Measurements from ENCODE around the gene SCARB1. TPM values are rescaled to one million over a fixed set of nuclear protein-coding genes. Genes with fewer than 3 reads are reported as not detected.

Gene SCARB1
- total and polyA plus RNA-seq, 2 of the 13 experiments (the other 11 are each of a cell fraction or from before 2014, with no cell fraction given), result 63.4 to 160 TPM

GRCh38 chr12:124851342-124851741 lies 12.3 kb downstream of the SCARB1 start (continued):
- TF ChIP-seq PAXIP1 (CRISPR knock-in tag; conservative IDR thresholded peaks at IDR 0.05) (0 out of 2 replicates have a peak, but pooled peaks have one; percentile 17), ZFYVE20 (CRISPR knock-in tag; IDR thresholded peaks at IDR 0.05; ENCODE audit: borderline replicate concordance, low read depth) (no peak), GPBP1L1 (CRISPR knock-in tag; IDR thresholded peaks at IDR 0.05) (no peak), HOXA3 (CRISPR knock-in tag; IDR thresholded peaks at IDR 0.05) (peak; percentile 22; the same call in 1 of the 2 replicates), AGO1 (IDR thresholded peaks at IDR 0.05; ENCODE audit: low read depth, low read length, poor library complexity, severe bottlenecking) (no peak), ZBTB33 (CRISPR knock-in tag; IDR thresholded peaks at IDR 0.05) (peak; percentile 55; the same call in 1 of the 2 replicates), ZFX (CRISPR knock-in tag; IDR thresholded peaks at IDR 0.05; ENCODE audit: low read depth) (no peak), SOX13 (IDR thresholded peaks at IDR 0.05) (no peak), SOX13 (CRISPR knock-in tag; conservative IDR thresholded peaks at IDR 0.05 in 1 of 2, IDR thresholded peaks at IDR 0.05 in 1 of 2) (peak in 1 of 2 experiments; percentile 17; a peak in 1 of 4 replicates), FOSL2 (CRISPR knock-in tag; IDR thresholded peaks at IDR 0.05) (peak; percentile 52), SP5 (CRISPR knock-in tag; IDR thresholded peaks at IDR 0.05; ENCODE audit: borderline replicate concordance, low read depth) (peak; percentile 59; the same call in 1 of the 2 replicates), ZBTB40 (IDR thresholded peaks at IDR 0.05) (no peak), ZBTB40 (CRISPR knock-in tag; IDR thresholded peaks at IDR 0.05) (no peak)
